NCI-H1417 (cell line): ENCODE results near the gene PIAS4.

Experiments
- DNase-seq, 3 experiments: peaks; one replicate each; lab custom pipeline; 2025; lab: John Stamatoyannopoulos, UW

Gene PIAS4

GRCh38 chr19:4059891-4060620, 52.5 kb downstream of the PIAS4 start:
- no peak for DNase-seq

DNA sequence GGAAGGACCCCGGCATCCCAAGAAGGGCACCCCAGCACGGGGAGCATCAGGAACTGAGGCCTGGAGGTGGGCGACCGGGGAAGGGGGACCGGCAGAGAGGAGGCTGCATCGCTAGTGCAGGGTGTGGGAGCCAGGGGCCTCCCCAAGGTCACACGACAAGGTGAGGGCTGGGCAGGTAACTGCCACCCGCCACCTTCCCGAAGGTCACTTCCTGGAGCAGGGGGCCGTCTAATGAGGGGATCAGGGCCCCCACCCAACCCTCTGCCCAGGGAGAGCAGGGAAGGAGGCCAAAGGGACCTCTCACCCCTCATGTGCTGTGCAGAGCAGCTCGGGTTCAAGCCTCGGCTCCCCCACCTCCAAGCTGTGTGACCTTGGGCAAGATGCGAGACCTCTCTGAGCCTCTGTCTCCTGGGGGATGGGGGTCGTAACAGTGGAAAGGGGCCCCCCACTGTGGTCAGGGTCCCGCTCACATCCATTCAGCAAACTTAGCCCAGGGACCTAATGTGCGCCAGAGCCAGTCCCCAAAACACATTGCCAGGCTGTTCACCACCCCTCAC, 53.2 kb downstream of the PIAS4 start:
- DNase-seq, result no peak

DNA sequence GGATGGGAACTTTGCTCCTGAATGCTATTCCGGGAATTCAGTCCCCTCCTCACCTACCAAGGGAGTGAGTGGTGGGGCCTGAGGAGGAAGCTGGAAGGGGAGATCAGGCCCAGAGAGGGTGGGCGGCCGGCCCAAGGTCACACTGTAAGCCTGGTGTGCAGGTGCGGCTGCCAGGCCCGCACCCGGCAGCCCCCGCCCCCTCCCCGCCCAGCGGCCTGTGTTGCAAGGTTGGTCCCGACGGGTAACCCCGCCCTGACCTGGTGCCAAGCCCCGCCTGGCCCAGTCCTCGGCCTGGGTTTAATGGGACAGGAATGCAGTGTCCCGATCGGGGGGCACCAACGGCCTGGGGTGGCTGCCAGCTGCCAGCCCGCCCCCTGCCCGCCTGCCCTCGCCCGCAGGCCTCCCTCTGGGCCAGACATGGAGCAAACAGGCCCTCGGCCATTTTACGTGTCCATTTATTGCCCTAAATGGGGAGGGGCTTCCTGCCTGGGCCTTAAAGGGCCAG, 53.7 kb downstream of the PIAS4 start:
- no peak for DNase-seq

DNA sequence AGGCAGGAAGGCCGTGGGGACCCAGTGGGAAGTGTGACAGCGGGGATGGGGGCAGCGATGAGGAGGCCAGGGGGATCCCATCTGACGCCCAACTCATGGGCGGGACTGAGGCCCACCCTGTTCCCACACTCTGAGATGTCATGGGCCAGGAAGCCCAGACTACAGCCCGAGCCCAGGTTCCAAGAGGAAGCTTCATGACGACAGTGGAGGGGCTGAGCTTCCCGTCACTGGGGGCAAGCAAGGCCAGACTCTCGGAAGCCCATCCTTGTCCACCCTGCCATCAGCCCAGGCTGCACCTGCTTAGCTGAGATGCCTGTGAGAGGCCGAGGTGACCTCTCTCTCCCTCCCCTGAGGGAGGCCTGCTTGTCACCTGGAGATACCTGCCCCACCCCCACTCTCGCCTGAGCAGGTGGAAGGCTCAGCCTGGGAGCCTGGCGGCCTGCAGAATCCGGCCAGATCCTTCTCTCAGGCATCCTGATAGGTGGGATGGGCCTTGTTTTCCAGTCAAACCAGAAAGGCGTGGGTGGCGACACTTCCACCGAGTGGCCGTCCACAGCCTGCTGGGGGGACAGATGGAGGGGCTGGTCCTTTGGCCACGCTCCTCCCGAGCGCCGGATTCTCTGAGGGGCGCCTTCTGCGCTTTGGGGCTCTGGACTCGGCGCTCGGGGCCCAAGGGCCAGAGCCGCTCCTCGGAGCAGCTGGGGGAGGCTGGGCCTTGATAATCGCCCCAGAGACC, 54.3 kb downstream of the PIAS4 start:
- DNase-seq, result peak; percentile 40 to 67 (median 65)

GRCh38 chr19:4062419-4063368, 55.2 kb downstream of the PIAS4 start:
- DNase-seq, result no peak

DNA sequence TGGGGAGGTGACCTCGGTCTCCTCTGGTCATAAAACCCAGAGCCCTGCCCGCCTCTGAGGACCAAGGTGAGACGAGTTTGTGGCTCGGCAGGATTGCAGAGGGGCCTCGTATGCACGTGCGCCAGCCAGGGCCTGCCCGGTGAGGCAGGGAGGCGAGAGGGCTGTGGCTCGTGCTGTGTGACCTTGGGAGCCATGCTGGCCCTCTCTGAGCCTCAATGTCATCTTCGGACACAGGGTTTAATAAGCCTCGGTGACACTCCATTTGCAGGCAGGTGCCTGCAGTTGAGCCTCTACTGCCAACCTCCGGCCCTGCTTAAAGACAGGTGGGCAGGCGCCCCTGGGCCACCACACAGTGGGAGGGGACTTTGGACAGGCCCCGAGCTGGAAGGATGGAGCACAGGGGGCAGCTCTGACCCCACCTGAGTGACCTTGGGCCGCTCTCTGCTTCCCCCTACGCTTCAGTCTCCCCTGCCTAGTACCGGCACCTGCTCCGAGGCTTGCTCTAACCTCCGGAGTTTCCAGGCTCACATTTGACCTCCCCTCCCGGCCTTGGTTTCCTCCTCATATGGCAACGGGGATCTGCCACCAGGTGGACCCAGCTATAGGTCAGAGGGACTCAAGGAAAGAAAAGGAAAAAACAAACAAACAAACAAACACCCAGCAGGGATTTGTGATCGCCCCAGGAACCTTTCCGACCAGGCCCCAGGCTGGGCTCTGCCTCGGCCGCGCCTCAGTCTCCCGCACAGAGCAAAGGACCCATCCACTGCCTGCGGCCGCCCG, 56.0 kb downstream of the PIAS4 start:
- peak in 1 of 3 experiments; percentile 45 for DNase-seq

DNA sequence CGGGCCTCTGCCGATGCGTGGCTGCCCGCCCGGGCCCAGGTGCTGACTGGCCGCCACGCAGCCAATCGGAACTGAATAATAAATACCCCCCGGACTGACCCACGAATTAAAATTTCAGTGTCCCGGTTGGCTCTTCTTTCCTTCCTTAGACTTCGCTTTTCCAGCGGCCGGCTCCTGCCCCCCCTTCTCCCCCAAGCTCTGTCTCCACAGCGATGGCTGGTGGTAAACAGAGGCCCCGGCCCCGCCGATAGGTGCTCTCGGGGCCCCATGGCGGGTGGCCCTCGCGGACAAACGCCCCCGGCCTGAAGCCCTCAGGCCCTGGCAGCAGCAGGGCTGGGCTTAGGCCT, 56.6 kb downstream of the PIAS4 start:
- DNase-seq, result peak in 2 of 3 experiments; percentile 45 to 50

DNA sequence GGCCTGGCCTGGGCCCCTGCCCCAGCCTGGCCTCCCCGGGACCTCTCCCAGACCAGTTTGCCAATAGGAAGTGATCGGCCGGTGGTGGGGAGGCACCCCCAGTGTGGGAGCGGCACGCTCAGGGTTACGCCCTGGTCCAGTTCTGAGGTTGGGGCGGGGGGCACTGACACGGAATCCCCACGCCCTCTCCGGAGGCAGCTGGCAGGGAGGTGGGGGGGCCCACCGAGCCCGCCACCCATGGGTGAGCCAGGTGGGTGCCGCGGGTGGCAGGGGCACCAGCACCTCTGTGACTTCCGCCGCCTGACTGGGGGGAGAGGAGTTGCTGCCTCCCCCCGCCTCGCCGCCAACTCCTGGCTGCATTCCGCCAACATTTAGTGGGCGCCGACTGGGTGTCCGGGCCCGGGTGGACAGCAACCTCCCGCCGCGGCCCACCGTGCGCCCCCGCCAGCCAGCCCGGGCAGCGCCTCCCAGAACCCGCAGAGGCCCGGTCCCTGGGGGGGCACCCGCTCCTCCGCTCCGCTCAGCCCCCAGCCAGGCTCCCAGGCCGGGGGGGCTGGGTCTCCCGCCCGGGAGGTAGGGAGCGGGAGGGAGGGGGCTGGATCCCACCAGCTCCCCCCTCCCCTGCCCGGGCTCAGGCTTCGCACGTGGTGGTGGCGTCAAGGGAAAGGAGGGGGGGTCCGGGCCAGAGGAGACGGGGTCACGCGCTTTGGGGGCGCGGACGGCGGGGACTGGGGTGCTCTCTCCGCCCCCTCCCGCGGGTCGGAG, 57.1 kb downstream of the PIAS4 start:
- DNase-seq, result peak in 2 of 3 experiments; percentile 58 to 63

GRCh38 chr19:4065430-4066175, 58.1 kb downstream of the PIAS4 start:
- peak; percentile 92 to 97 (median 97) for DNase-seq

GRCh38 chr19:4066176-4066606, 58.7 kb downstream of the PIAS4 start:
- DNase-seq, result peak in 1 of 3 experiments; percentile 84

DNA sequence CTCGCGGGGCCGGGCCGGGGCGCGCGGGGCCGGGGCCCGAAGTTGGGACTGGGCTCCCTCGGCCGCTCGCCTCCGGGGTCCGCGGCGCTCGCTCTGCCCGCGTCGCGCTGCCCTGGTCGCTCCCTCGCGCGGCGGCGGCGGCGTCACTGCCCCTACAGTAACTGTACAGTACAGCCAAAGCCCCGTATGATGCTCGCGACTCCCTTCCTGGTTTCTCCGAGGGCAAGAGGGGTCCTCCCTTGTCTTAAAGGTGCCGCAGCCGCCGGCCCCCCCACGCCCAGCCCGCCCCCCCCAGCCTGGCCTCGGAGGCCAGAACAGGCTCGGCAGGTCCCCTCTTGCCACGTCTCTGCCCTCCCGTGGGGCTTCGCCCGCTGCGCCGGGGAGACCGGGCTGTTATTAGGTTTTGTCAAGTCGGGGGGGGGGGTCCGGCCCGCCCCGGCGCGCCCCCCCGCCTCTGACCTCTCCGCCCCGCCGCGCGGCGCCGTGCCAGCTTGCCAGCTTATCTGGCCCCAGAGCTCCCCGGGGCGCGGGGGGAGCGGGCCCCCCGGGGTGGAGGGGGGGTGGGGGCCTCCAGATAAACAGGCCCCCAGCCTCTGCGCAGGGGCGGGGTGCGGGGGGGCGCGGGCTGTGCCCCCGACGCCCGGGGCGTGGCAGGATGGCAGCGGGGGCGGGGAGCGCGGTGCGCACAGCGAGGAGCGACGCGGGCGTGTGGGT, 59.3 kb downstream of the PIAS4 start, which contains the start of gene ZBTB7A:
TSS of gene ZBTB7A (minus strand) at position 218 of the 714 bp plus-strand sequence. CDS start 11,667 bp downstream, outside the sequence.
- peak; percentile 65 to 89 (median 79) for DNase-seq

DNA sequence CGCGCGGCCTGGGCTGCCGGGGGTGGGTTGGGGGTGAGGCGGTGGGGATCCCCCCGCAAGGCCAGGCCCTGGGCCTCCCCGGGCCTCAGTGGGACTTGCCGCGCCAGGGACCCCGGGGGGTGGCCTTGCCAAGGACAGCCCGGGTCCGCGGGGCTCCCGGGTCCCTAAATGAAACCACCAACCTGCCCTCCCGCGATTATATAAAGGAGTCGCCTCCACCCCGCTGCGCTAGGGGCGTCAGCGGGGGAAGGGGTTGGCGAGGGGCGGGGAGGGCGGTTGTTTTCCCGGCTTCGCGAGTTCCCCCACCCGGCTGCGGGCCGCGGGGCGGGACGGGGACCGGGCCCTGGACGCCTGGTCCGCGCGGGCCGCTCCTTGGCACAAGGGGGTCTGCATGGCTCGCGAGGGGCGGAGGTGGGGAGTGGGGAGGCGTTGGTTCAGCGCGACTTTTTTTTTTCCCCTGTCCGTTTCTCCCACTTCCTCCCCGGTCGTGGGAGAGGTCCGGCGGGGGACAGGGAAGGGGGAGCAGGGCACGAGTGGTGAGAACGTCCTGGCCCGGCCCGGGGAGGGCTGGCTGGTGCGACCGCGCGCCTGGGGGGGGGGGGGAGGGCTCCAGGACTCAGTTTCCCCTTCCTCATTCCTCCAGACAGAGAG, 60.0 kb downstream of the PIAS4 start:
- peak in 2 of 3 experiments; percentile 70 to 77 for DNase-seq

- peak in 2 of 3 experiments; percentile 25 to 37 for DNase-seq
Observed at GRCh38 chr19:4068047-4068966, 60.8 kb downstream of the PIAS4 start.

DNA sequence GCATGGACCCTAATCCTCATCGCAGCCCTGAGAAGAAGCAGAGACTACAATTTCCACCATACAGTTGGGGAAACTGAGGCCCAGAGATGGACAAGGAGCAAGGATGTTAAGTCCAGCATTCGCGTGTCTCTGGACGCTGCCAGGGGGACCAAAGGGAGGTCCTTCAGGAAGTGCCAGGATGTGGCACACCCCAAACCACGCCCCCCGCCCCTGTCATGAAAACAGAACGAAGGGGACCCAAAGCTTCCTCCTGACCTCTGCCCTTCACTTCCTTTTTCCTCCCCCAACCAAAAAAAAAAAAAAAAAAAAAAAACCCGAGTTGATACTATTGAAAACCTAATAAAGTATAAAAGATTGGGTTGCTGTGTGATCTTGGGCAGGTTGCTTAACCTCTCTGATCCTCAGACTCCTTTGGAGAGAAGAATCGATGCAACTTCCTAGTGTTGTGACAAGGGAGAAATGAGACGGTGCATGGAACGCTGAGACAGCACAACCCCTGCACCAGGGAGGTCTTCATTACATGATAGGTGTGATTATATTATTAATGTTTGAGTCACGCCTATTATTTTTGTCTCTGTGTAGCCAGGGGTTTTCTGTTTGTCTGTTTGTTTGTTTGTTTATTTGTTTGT, 61.9 kb downstream of the PIAS4 start:
- DNase-seq, result no peak

DNA sequence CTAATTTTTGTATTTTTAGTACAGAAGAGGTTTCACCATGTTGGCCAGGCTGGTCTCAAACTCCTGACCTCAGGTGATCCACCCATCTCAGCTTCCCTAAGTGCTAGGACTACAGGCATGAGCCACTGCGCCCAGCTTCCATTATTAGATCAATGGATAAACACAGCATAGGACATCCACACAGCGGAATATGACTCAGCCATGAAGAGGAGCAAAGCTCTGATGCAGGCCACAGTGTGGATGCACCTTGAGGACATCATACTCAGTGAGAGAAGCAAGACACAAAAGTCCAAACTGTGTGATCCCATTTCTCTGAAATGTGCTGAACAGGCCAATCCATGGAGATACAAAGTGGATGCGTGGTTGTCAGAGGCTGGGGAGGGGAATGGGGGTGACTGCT, 64.1 kb downstream of the PIAS4 start:
- DNase-seq, result no peak

- no peak for DNase-seq
Observed at GRCh38 chr19:4075373-4075772, 67.8 kb downstream of the PIAS4 start.

GRCh38 chr19:4077007-4077374, 69.5 kb downstream of the PIAS4 start:
- DNase-seq, result no peak
